Endothelial cell of umbilical vein (primary cell): Measurements from ENCODE around the gene MYCT1. TPM values are rescaled to one million over a fixed set of nuclear protein-coding genes. Genes with fewer than 3 reads are reported as not detected.

Experiments used
- BruUV-seq: library from RNA; stranded (reverse); fragments of 400-500 nt; replicated peaks from 2 replicates; lab custom pipeline; 2021; lab: Mats Ljungman, UMichigan
- CTCF ChIA-PET: fragments of 300-600, 350-600 bp; sonication (Branson Sonifier 250); formaldehyde crosslinking; loops from one replicate; lab custom pipeline; 2021; ENCODE audit warnings: antibody characterized with exemption, inconsistent platforms; lab: Charles Lee
- POLR2A ChIA-PET: fragments of 300-600, 350-600 bp; sonication (Branson Sonifier 250); formaldehyde crosslinking; loops from one replicate; lab custom pipeline; 2021; ENCODE audit warnings: antibody characterized with exemption, inconsistent platforms; lab: Charles Lee
- DNase-seq: peaks from one replicate; pipeline ENCODE4 v3.0.0-alpha.2; 2011; ENCODE audit warnings: low read depth, low spot score
- FAIRE-seq: peaks from 2 replicates; lab custom pipeline; 2011; peaks lifted over from hg19 to GRCh38; lab: Jason Lieb, UNC
- H2AFZ ChIP-seq: 2 replicates; pipeline ENCODE4 v1.6.0; 2012; ENCODE audit warnings: low read depth, low read length, control low read depth, inconsistent platforms
- H3K27ac ChIP-seq: 2 replicates; pipeline ENCODE4 v1.5.1; 2011; ENCODE audit warnings: low read depth, mild to moderate bottlenecking, control low read depth, low read length, moderate library complexity; ENCODE audit not compliant: insufficient read depth
- H3K27me3 ChIP-seq, 2 experiments: 2 replicates each; pipeline versions ENCODE4 v1.6.0 to v1.6.1; 2011; ENCODE audit warnings: low read length in 2 of 2, mixed read lengths in 1 of 2; ENCODE audit not compliant: control insufficient read depth in 2 of 2, insufficient read depth in 2 of 2
- H3K36me3 ChIP-seq, 2 experiments: 2 replicates in 1 of 2; 3 replicates in 1 of 2; pipeline ENCODE4 v1.5.1; 2011; ENCODE audit warnings: low read length in 2 of 2, mild to moderate bottlenecking in 1 of 2, moderate library complexity in 1 of 2; ENCODE audit not compliant: control insufficient read depth in 2 of 2, insufficient read depth in 2 of 2; ENCODE audit errors: extremely low read depth in 1 of 2
- H3K4me1 ChIP-seq: 3 replicates; pipeline ENCODE4 v1.5.1; 2011; ENCODE audit warnings: mild to moderate bottlenecking, low read length; ENCODE audit not compliant: control insufficient read depth, insufficient read depth; ENCODE audit errors: extremely low read depth
- H3K4me2 ChIP-seq: 2 replicates; pipeline ENCODE4 v1.6.1; 2011; ENCODE audit warnings: low read length, control low read depth, mixed read lengths; ENCODE audit not compliant: insufficient read depth
- H3K4me3 ChIP-seq, 3 experiments: fragments of 200-600 bp in 1 of 3; sonication (generic), shearing (Covaris generic) in 1 of 3; replicated peaks in 1 of 3; 2 replicates each; pipeline ENCODE4 v1.5.1; 2011 to 2016; ENCODE audit warnings: control low read depth in 3 of 3, low read length in 3 of 3, mild to moderate bottlenecking in 2 of 3, inconsistent platforms in 1 of 3, low read depth in 1 of 3, moderate library complexity in 1 of 3; ENCODE audit not compliant: insufficient read depth in 1 of 3
- H3K79me2 ChIP-seq: 2 replicates; pipeline ENCODE4 v1.6.0; 2012; ENCODE audit warnings: low read length, inconsistent platforms; ENCODE audit not compliant: control insufficient read depth, insufficient read depth
- H3K9ac ChIP-seq: replicated peaks from 2 replicates; pipeline ENCODE3; 2011; ENCODE audit warnings: low read length, control low read depth; ENCODE audit not compliant: insufficient read depth; ENCODE audit errors: extremely low read depth
- H3K9me1 ChIP-seq: replicated peaks from 3 replicates; pipeline ENCODE4 v1.6.0; 2011; ENCODE audit warnings: mild to moderate bottlenecking, low read length; ENCODE audit not compliant: control insufficient read depth, insufficient read depth; ENCODE audit errors: extremely low read depth
- H3K9me3 ChIP-seq: replicated peaks from 2 replicates; pipeline ENCODE4 v1.5.1; 2012; ENCODE audit warnings: low read length, inconsistent platforms; ENCODE audit not compliant: control insufficient read depth, insufficient read depth
- H4K20me1 ChIP-seq: replicated peaks from 2 replicates; pipeline ENCODE3; 2011; ENCODE audit warnings: mild to moderate bottlenecking, low read length; ENCODE audit not compliant: control insufficient read depth, insufficient read depth; ENCODE audit errors: extremely low read depth
- EZH2 ChIP-seq: IDR thresholded peaks from 2 replicates; pipeline ENCODE4 v1.6.1; 2012; ENCODE audit warnings: borderline replicate concordance, low read depth, mild to moderate bottlenecking, moderate library complexity, low read length, inconsistent platforms; ENCODE audit not compliant: severe bottlenecking
- GATA2 ChIP-seq: IDR thresholded peaks from 2 replicates; pipeline ENCODE4 v1.7.0; 2011; ENCODE audit warnings: low read depth, mild to moderate bottlenecking, moderate library complexity, mixed read lengths, low read length; ENCODE audit not compliant: insufficient read length, insufficient read depth
- JUN ChIP-seq: IDR thresholded peaks from 2 replicates; pipeline ENCODE4 v1.6.1; 2011; ENCODE audit warnings: borderline replicate concordance, low read depth; ENCODE audit not compliant: insufficient read length, insufficient read depth
- MYC ChIP-seq: IDR thresholded peaks from one replicate; pipeline ENCODE4 v1.6.1; 2011; ENCODE audit warnings: mild to moderate bottlenecking, low read depth, low read length
- POLR2A ChIP-seq: IDR thresholded peaks from 2 replicates; pipeline ENCODE4 v1.6.1; 2012; ENCODE audit warnings: low read depth, mild to moderate bottlenecking, control low read depth, low read length
- dilution Hi-C: fragments of 300-500 bp; cut with MboI; formaldehyde crosslinking; loops from one replicate; pipeline ENCODE4 v1.15.0; 2019; ENCODE audit warnings: low sequenced_read_pairs; ENCODE audit not compliant: extremely low pct_ligation_motif_present
- intact Hi-C: fragments of 100-400 bp; cut with micrococcal nuclease; formaldehyde crosslinking; loops from one replicate; pipeline ENCODE4 v1.10.0; 2022
- polyA plus RNA-seq, 4 experiments: library from polyadenylated mRNA; depleted of rRNA in 3 of 4; stranded (reverse) in 3 of 4; unstranded in 1 of 4; fragments of >200 nt; gene quantifications; 2 replicates each; pipeline versions ENCODE4 v1.2.1 to v1.2.3, GENCODE V29; 2011 to 2012; ENCODE audit warnings: missing spikeins in 1 of 4
- total RNA-seq: library from RNA; stranded (reverse); gene quantifications from 2 replicates; pipeline ENCODE4 v1.2.3, GENCODE V29; 2021
- TF ChIP-seq, protein P1 (sequence below), 2 donors: IDR thresholded peaks; 1 replicate in 1 of 2; 2 replicates in 1 of 2; pipeline ENCODE4 v1.5.1; 2011; ENCODE audit warnings: low read length in 2 of 2, mild to moderate bottlenecking in 2 of 2, moderate library complexity in 2 of 2, control low read depth in 1 of 2, inconsistent platforms in 1 of 2, low read depth in 1 of 2; ENCODE audit not compliant: insufficient read depth in 1 of 2; ENCODE audit errors: extremely low read depth in 1 of 2
- TF ChIP-seq, protein P2 (sequence below): IDR thresholded peaks from 2 replicates; pipeline ENCODE4 v1.6.1; 2011; ENCODE audit not compliant: insufficient read depth, insufficient read length

MYCT1 gene
- total and polyA plus RNA-seq, 2 donors (not counting 3 experiments of a cell fraction or from before 2014, with no cell fraction given): 110 to 119 TPM

DNA sequence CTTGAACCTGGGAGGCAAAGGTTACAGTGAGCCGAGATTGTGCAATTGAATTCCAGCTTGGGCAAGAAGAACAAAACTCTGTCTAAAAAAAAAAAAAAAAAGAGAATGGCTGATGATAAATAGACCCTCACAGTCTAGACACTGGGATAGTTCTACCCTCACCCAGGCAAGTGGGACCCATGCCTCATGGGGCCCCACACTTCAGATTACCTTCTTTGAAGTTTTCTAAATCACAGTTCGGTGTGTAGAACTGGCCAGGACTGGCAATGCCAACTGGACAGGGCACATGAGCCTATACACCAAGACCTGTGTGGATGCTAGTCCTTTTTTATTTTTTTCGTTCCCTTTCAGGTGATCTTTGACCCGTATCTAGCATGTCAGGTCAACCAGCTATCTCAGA lies 28.6 kb downstream of the MYCT1 start:
- no peak overlapping the region for H3K4me3 ChIP-seq
- DNase-seq (no peak), FAIRE-seq (no peak)
- H3K9me1 ChIP-seq: no peaks in the 10 kb centered on the region
- H3K9ac ChIP-seq: no peak overlapping the region
- intact Hi-C loops (no loop called here), dilution Hi-C loops (no loop called here)
- no peaks in the 10 kb centered on the region for H3K9me3 ChIP-seq
- BruUV-seq: no TSS peak
- peaks cover 16% of the 10 kb centered on the region for H3K79me2 ChIP-seq
- H3K27ac ChIP-seq: no peak overlapping the region
- CTCF ChIA-PET: interaction anchor here (2.0 kb wide), 1 partner anchor 26 kb away, joined by 4 read pairs; no protein-coding TSS in a partner anchor
- peaks cover 10% of the 10 kb centered on the region in 2 experiments for H3K36me3 ChIP-seq
- no peaks in the 10 kb centered on the region for H3K27me3 ChIP-seq
- POLR2A ChIA-PET: no interaction called here
- TF ChIP-seq POLR2A (peak; percentile 58), MYC (no peak)
- TF ChIP-seq, protein P1, sequence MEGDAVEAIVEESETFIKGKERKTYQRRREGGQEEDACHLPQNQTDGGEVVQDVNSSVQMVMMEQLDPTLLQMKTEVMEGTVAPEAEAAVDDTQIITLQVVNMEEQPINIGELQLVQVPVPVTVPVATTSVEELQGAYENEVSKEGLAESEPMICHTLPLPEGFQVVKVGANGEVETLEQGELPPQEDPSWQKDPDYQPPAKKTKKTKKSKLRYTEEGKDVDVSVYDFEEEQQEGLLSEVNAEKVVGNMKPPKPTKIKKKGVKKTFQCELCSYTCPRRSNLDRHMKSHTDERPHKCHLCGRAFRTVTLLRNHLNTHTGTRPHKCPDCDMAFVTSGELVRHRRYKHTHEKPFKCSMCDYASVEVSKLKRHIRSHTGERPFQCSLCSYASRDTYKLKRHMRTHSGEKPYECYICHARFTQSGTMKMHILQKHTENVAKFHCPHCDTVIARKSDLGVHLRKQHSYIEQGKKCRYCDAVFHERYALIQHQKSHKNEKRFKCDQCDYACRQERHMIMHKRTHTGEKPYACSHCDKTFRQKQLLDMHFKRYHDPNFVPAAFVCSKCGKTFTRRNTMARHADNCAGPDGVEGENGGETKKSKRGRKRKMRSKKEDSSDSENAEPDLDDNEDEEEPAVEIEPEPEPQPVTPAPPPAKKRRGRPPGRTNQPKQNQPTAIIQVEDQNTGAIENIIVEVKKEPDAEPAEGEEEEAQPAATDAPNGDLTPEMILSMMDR (IDR thresholded peaks at IDR 0.05; ENCODE audit: extremely low read depth in 1 of 2, insufficient read depth in 1 of 2, low read depth in 1 of 2, low read length in 2 of 2): no peak
- H3K4me1 ChIP-seq: peaks cover 21% of the 10 kb centered on the region
- H3K4me2 ChIP-seq: no peak overlapping the region
- H2AFZ ChIP-seq: no peak overlapping the region
- peaks cover 2% of the 10 kb centered on the region for H4K20me1 ChIP-seq

DNA sequence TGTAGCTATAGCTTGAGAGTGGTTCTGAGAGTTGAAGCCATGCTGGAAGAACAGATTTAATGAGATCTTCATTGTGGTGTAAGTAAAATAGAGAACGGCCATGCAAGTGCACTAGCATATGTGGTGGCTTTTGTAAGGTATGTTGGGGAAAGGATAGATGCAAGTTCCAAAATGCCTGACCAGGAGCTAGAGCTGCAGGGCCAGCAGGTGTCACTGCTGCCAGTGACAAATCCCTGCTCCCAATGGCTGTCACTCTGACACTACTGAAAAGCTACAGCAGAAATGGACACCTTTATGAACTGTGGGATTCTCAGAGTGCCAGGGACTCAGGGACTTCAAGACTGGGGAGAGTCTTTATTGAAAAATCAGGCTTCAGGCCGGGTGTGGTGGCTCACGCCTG lies 29.8 kb downstream of the MYCT1 start:
- no TSS peak for BruUV-seq
- dilution Hi-C loops: no loop called here
- FAIRE-seq (no peak), DNase-seq (peak; percentile 16)
- Histone ChIP-seq H3K9ac (no peak overlapping the region), H3K9me1 (no peaks in the 10 kb centered on the region), H3K27me3 (no peaks in the 10 kb centered on the region), H4K20me1 (peaks cover 2% of the 10 kb centered on the region), H3K9me3 (no peaks in the 10 kb centered on the region), H3K4me2 (no peak overlapping the region), H3K27ac (no peak overlapping the region), H3K36me3 (peaks cover 3 to 4% of the 10 kb centered on the region in 2 experiments), H3K4me3 (no peak overlapping the region), H3K79me2 (peaks cover 9% of the 10 kb centered on the region), H3K4me1 (peaks cover 15% of the 10 kb centered on the region), H2AFZ (no peak overlapping the region)
- TF ChIP-seq JUN: no peak
- TF ChIP-seq MYC: no peak
- no peak for TF ChIP-seq EZH2
- TF ChIP-seq, protein P2, sequence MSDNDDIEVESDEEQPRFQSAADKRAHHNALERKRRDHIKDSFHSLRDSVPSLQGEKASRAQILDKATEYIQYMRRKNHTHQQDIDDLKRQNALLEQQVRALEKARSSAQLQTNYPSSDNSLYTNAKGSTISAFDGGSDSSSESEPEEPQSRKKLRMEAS: no peak
- TF ChIP-seq, protein P1 (IDR thresholded peaks at IDR 0.05; ENCODE audit: extremely low read depth in 1 of 2, insufficient read depth in 1 of 2, low read depth in 1 of 2, low read length in 2 of 2): no peak
- TF ChIP-seq GATA2: no peak
- CTCF ChIA-PET: interaction anchor here (0.9 to 2.0 kb wide), 5 partner anchors 9 to 242 kb away, joined by 3 to 7 read pairs (median 6); no protein-coding TSS in a partner anchor
- POLR2A ChIA-PET: no interaction called here
- intact Hi-C loops: no loop called here
